Inflammatory macrophage treated with lipopolysaccharide for 4 hours (primary cell): Measurements from ENCODE around the gene SLC7A8.

Experiments
- DNase-seq: peaks from one replicate; pipeline ENCODE4 v3.0.0-alpha.2; 2020

Gene SLC7A8

GRCh38 chr14:23093104-23093503 lies 90.4 kb downstream of the SLC7A8 start:
- no peak for DNase-seq

DNA sequence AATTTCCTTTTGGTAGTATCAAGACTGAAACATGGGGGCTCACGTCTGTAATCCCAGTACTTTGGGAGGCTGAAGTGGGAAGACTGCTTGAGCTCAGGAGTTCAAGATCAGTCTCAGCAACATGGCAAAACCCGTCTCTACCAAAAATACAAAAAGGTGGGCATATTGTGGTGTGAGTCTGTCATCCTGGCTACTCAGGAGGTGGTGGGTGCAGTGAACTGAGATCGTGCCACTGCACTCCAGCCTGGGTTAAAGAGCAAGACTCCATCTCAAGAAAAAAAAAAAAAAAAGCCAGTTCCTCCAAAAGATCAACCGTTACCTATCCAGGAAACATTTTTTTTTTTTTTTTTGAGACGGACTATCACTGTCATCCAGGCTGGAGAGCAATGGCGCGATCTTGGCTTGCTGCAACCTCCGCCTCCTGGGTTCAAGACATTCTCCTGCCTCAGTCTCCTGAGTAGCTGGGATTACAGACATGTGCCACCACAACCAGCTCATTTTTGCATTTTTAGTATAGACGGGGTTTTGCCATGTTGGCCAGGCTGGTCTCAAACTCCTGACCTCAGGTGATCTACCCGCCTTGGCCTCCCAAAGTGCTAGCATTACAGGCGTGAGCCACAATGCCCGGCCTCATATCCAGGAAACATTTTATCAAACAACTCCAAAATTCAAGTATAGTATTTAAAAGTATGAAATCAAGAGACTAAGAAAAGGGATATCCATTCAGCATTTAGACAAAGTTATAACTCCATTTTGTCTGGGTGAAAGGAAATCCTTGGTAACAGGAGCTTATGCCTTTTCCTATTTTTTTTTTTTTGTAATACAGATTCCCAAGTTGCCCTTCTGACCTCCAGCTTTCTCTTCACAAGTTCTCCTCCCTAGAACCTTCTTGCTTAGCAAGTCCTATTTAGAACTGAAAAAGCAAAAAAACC lies 91.9 kb downstream of the SLC7A8 start:
- DNase-seq: no peak

DNA sequence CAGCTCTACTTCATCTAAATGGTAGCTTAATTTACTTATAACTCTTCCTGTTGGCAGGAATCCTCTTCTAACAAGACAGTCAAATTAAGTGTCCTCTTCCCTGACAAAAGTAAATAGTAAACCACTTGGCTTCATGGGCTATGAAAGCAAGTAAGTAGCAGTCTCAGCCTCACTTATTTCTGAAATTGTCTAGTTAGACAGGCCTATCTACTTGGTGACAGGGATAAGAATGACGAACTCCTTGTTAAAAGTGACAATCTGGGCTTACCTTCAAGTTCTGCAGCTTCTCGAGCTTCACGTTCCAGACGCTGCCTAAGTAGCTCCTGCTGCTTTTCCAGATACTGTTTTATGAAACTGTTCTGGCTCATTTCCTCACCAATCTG lies 93.2 kb downstream of the SLC7A8 start:
- DNase-seq: no peak

- no peak for DNase-seq
These were observed 93.8 kb downstream of the SLC7A8 start for GRCh38 chr14:23089498-23090253.

- DNase-seq: no peak
These were observed 96.9 kb downstream of the SLC7A8 start for GRCh38 chr14:23086565-23086964.

- peak; percentile 90 for DNase-seq
These were observed 98.0 kb downstream of the SLC7A8 start for GRCh38 chr14:23085458-23085857.

DNA sequence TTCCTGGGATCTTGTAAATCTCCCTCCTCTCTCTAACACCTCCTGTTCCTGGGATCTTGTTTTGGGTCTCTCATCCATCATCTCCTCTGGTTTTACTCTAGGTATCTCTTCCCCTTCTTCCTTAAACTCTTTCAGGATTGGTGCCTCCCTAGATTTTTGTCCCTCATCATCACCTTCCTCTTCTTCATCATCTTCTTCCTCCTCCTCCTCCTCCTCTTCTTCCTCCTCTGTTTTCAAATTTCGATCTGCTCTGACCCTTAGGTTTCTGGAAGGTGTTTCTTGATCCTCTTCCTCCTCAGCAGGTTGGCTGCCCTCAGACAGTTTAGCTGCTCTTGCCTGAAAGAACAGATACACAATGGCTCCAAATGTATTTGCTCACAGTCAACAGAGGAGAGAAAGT lies 103.0 kb downstream of the SLC7A8 start:
- DNase-seq: no peak

GRCh38 chr14:23079716-23080115 lies 103.7 kb downstream of the SLC7A8 start:
- peak; percentile 26 for DNase-seq

GRCh38 chr14:23078692-23079116 lies 104.8 kb downstream of the SLC7A8 start:
- DNase-seq: peak; percentile 98

DNA sequence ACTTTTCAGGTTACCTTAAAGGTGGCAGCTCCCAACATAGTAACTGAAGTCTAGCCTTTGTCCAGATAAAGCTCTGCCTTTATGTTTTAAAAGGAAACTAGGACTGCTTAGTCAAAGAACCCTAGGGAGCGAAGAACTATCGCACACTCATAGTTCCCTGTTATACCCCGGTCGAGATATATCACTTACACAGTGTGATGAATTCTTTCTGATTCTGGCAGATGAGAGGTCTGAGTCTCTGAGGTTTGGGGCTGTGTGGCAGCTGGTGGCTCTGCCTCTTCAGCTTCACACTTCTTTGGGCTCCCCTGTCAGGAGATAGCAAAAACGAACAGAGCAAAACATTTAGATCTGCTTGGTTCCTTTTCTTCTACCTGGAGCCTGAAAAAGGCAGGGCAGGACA lies 105.5 kb downstream of the SLC7A8 start:
- no peak for DNase-seq

- peak; percentile 49 for DNase-seq
These were observed 106.6 kb downstream of the SLC7A8 start for GRCh38 chr14:23076785-23077408.
